Hypothalamus (tissue), 51 donors: Measurements from ENCODE around the gene TMEM181.
"Not testable (repeated sequence)": the region's sequence is repeated elsewhere in the genome, so short reads cannot be mapped to it uniquely, and the experiment has no call there.

Source experiments
- DNase-seq, 51 donors: peaks; one replicate each; lab custom pipeline; 2025; lab: John Stamatoyannopoulos, UW

The TMEM181 gene

DNA sequence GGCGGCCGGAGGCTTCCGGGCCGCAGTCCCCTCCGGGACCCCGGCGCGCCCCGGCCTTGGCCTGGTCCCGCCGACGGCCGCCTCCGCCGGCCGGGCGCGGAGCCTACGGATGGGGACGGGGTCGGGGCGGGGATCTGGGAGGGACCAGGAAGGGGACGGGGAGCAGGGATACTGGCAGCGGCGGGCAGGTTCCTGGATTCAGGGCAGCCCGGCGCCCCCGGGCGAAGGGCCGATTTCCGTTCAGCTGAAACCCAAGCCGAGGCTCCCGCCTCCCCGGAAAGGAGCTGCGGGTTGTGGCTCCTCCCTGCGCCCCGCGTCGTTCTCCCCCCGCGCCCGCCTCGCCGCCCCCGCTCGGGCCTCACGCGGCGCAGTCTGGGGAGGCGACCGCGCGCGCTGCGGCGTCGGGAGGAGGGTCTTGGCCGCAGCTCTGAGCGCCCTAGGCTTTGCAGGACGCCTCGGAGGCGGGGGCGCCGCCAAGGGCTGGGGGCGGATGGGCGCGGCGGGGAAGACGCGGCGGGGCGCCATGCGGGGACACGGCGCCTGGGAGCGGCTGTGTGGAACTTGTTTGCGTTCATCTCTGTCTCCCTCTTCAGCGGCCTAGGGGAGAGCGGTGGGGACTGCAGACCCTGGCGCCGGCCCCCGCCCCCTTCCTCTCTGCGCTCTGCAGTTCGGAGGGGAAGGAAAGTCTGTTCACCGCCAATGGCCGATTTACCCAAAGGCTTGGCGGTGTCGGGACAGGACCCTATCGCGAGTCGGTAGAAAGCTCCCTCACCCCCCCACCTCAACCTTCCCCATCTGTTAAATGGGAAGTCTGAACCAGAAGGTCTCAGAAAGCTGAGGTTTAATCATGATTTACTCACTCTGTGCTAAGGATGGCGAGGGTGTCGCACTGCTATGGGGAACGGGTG lies 22.7 kb upstream of the TMEM181 start:
- DNase-seq = peak in 18 of 51 donors; percentile 9 to 62 (median 30)

- DNase-seq = no peak
These were observed 21.1 kb upstream of the TMEM181 start for GRCh38 chr6:158538741-158539140.

DNA sequence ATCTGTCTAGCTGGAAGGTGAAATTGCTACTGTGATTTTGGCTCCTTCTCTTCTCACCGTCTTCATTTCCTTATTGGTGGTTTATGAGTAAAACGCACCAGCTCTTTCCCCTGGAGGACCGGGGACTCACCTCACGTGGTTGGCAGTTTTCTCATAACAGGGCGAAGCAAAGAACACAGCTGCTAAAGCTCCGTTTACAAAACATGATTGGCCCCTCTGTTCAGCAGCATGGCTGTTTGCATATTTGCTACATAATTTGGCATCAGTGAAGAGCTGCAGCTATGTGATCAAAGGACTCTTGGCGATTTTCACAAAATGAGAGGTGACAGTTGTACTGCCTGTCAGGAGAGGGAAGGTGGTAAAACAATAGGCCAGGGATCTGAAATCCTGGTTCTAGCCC lies 20.5 kb upstream of the TMEM181 start:
- peak in 1 of 51 donors; percentile 37 for DNase-seq

- DNase-seq = peak in 1 of 51 donors; percentile 37
These were observed 20.0 kb upstream of the TMEM181 start for GRCh38 chr6:158539881-158540280.

GRCh38 chr6:158543606-158544185 lies 16.2 kb upstream of the TMEM181 start:
- no peak for DNase-seq

DNA sequence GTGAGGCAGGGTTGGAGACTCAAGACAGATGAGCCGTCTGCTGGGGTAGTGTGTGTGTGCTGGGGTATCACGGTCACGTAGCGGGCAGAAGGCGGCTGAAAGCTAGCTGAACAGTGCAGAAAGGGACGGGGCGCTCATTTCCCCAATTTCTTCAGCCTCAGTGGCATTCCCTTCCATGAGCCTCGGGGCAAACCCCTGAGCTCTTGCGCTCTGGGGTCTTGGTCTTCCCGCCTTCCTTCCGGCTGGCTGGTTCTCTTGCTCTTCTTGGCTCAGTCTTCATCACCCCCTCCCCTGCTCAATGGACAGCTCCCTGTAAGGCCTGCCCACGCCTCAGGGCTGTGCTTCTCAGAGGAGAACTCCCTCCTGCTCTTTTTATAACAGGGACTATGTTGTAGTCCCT lies 15.5 kb upstream of the TMEM181 start:
- DNase-seq = no peak

DNA sequence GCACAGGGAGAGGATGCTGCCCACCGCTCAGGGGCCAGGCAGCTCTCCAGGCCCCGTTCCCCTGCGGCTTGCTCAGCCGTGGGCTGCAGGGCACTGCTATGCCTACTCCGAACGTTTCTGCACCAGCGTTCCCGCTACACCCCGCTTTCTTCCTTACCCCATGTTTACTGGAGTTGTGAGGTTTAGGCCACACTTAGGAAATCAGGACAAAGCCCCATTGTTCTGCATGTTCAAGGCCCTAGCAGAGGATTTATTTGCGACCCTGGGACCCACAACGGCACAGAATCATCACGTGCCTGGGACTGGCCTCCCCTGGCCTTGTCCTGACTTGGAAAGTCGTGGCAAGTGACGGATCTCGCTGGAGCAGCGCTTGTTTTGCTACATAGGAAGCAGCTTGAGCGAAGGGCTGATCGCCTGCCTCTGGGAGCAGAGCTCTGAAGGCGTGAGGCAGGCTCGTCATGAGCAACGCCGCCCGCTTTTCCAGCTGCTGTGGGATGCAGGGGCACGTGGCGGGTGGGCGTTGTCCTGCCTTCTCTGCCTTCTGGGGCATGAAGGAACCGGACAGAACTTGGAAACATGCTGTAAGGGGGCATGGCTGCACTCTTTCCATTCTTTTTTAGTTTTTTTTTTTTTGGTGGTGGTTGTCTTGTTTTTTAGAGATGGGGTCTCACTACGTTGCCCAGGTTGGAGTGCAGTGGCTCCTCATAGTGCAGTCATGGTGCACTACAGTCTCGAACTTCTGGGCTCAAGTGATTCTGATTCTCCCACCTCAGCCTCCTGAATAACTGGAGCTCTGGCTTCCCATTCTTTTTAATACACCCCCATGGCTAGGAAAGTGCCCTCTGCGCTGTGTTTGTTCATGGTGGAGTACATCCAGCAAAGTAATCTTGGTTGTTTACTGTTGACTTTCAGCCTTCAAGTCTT lies 14.6 kb upstream of the TMEM181 start:
- DNase-seq = no peak

GRCh38 chr6:158548418-158549161 lies 11.3 kb upstream of the TMEM181 start:
- DNase-seq = no peak

- DNase-seq = no peak
These were observed 7.7 kb upstream of the TMEM181 start for GRCh38 chr6:158552055-158552795.

DNA sequence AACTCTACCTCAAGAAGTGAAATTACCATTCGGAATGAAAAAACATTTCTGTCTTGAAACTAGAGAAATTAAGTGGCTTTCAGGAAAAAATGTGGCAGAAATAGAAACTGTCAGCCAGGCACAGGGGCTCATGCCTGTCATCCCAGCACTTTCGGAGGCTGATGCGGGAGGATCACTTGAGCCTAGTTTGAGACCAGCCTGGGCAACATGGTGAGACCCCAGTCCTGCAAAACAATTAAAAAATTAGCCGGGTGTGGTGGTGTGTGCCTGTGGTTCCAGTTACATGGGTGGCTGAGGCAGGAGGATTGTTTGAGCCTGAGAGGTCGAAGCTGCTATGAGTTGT lies 7.1 kb upstream of the TMEM181 start:
- no peak for DNase-seq

GRCh38 chr6:158554611-158555361 lies 5.1 kb upstream of the TMEM181 start:
- DNase-seq = no peak

DNA sequence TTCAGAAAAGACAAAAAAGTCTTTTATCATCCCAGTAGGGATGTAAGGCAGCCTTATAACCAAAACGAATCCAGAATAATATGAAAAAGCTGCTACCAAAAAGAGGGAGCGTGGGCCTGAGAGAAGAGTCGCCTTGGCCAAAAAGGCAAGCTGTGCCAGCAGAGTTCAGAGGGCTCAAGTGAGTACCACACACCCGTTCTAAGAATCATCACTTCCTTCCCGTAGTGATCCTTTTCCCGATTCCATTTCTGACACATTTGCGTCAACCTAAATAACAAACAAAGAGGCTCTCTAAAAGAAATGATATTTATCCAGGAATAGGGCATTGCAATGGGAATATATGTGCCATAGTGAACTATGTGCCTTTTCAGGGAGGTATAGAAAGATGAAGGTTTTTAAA lies 3.8 kb upstream of the TMEM181 start:
- no peak for DNase-seq

DNA sequence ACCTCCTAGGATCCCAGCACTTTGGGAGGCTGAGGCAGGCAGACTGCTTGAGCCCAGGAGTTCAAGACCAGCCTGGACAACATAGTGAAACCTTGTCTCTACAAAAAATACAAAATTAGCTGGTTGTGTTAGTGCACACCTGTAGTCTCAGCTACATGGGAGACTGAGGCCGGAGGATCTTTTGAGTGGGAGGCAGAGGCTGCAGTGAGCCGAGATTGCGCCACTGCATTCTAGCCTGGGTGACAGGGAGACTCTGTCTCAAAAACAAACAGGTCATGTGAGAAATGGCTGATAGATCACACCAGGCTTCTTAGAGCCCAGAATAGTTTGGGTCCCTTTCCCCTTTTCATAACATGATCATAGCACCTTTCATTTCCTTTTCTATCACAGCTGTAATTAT lies 2.8 kb upstream of the TMEM181 start:
- not testable (repeated sequence) for DNase-seq

DNA sequence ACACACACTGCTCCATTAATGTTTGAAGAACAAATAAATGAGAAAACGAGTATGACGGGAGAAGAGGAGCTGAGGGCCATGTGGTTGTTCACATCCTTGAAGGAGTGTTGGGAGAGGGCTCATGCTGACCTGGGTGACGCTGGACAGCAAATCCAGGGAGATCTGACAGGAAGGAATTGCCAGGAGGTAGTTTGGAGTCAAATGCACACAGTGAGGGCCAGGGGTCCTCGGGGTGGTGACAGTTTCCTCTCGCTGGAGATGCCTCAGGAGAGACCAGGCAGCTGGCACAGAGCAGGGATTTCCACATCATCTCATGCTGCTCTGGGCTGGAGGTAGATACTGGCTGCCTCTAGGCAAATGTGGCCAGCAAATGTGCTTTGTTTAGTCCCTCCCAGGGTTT lies 2.0 kb upstream of the TMEM181 start:
- no peak for DNase-seq

DNA sequence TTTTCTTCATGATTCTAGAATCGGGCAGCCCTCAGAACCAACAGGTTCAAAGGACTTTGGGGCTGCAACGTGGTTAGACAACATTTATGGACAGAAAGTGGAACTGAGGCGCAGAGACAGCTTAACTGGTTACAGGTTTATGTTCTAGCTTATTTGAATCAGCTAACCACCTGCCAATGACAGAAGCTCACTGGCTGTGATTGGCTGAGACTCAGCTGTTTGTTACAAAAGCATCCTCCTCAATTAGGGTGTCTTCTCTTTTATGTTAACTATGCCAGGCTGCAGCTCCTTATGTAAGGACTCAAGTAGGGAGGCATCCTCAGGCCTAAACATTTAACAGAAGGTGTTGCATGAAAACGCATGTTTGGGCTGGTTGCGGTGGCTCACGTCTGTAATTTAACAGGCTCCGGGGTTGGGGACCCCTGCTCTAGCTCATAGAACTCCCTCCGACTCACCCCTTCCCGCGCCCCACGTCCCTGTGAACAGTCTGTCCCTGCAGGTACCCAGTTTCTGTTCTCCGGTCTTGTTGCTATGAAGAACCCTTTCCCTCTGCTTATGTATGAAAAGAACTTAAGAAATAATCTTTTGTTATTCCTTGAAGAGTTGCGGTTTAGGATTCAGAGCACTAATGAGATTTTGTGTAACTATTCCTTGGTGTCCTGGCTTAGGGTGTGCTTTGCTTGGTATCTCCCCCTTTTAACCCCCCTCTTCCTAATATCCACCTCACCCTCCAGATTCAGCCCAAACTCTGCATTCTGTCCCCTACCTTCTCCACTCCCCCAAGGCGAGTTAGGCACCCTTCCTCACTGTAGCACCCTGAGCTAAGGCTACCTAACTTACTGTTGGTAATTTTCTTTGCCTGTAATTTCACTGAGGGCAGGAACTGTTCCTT lies 1.2 kb upstream of the TMEM181 start:
- DNase-seq = peak in 1 of 51 donors; percentile 15

DNA sequence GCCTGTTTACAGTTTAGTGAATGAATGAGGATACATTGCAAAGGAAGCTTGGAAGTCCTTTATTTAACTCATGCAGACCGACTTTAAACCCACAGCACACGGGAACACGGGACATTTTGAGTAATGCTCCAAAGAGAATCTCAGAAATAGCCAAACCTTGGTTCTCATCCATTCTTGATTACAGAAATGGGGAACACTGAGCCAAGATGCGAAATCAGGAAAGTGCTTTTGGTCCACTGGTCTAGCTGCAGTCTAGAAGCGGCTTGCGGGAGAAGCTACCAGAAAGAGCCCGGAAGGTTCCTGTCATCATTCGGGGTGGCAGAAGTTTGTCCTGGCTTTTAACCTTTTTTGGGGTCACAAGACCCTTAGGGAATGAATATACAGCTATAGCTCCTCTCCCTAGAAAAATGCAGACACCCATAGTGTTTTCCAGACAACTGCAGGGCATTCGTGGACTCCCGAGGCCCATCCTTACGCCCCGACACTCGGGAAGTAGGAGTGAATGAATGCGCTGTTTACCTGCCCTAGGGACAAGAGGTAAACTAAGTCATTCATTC lies 475 bp upstream of the TMEM181 start:
- no peak for DNase-seq

GRCh38 chr6:158560836-158561320 lies 987 bp downstream of the TMEM181 start:
- DNase-seq = no peak
